Erythroblast (primary cell): ENCODE data around the gene RBBP8.

Experiments
- GATA1 ChIP-seq: IDR thresholded peaks from 2 replicates; pipeline ENCODE4 v1.6.1; 2011; ENCODE audit warnings: low read depth, mild to moderate bottlenecking, control low read depth, low read length, moderate library complexity
- POLR2A ChIP-seq: IDR thresholded peaks from 2 replicates; pipeline ENCODE4 v1.6.1; 2011; ENCODE audit warnings: mild to moderate bottlenecking, low read length

- TF ChIP-seq POLR2A (no peak), GATA1 (no peak)
Measured at GRCh38 chr18:23012249-23012648, 79.1 kb downstream of the RBBP8 start.
